Measurements from ENCODE around the gene BMPR1A. TPM values are rescaled to one million over a fixed set of nuclear protein-coding genes. Genes with fewer than 3 reads are reported as not detected.

BMPR1A gene
- total and polyA plus RNA-seq, 2 of the 13 experiments (the other 11 are each of a cell fraction or from before 2014, with no cell fraction given), result 17.8 to 44.2 TPM

- TF ChIP-seq ZNF558 (CRISPR knock-in tag; IDR thresholded peaks at IDR 0.05; ENCODE audit: borderline replicate concordance) (0 out of 2 replicates have a peak, but pooled peaks have one; percentile 32), ASH2L (IDR thresholded peaks at IDR 0.05; ENCODE audit: insufficient read length, low read depth, low read length) (peak; percentile 51), NFKBIZ (CRISPR knock-in tag; IDR thresholded peaks at IDR 0.05) (no peak), ZNF329 (CRISPR knock-in tag; IDR thresholded peaks at IDR 0.05; ENCODE audit: low read depth) (no peak), ZNF841 (CRISPR knock-in tag; IDR thresholded peaks at IDR 0.05; ENCODE audit: borderline replicate concordance) (no peak), ZNF484 (CRISPR knock-in tag; IDR thresholded peaks at IDR 0.05; ENCODE audit: borderline replicate concordance, low read depth) (no peak), ZSCAN20 (CRISPR knock-in tag; IDR thresholded peaks at IDR 0.05; ENCODE audit: borderline replicate concordance) (no peak; the same call in 1 of the 2 replicates), ZFY (CRISPR knock-in tag; IDR thresholded peaks at IDR 0.05) (peak; percentile 64), ZNF263 (CRISPR knock-in tag; IDR thresholded peaks at IDR 0.05) (peak; percentile 76), ZNF296 (CRISPR knock-in tag; conservative IDR thresholded peaks at IDR 0.05) (no peak), ZXDC (CRISPR knock-in tag; IDR thresholded peaks at IDR 0.05) (peak; percentile 58; the same call in 1 of the 2 replicates), FOXJ3 (CRISPR knock-in tag; IDR thresholded peaks at IDR 0.05; ENCODE audit: borderline replicate concordance) (no peak), ZNF891 (CRISPR knock-in tag; IDR thresholded peaks at IDR 0.05) (no peak), HOXA9 (CRISPR knock-in tag; IDR thresholded peaks at IDR 0.05; ENCODE audit: borderline replicate concordance) (0 out of 2 replicates have a peak, but pooled peaks have one; percentile 12), EP300 (IDR thresholded peaks at IDR 0.05; ENCODE audit: low read depth in 2 of 2, low read length in 2 of 2) (no peak), EP300 (CRISPR knock-in tag; IDR thresholded peaks at IDR 0.05; ENCODE audit: borderline replicate concordance) (no peak), SALL2 (CRISPR knock-in tag; IDR thresholded peaks at IDR 0.05) (no peak), KLF6 (CRISPR knock-in tag; IDR thresholded peaks at IDR 0.05) (no peak), ZFX (CRISPR knock-in tag; IDR thresholded peaks at IDR 0.05; ENCODE audit: low read depth) (peak; percentile 33), ZNF768 (CRISPR knock-in tag; IDR thresholded peaks at IDR 0.05) (no peak)
- TF ChIP-seq, protein P1, sequence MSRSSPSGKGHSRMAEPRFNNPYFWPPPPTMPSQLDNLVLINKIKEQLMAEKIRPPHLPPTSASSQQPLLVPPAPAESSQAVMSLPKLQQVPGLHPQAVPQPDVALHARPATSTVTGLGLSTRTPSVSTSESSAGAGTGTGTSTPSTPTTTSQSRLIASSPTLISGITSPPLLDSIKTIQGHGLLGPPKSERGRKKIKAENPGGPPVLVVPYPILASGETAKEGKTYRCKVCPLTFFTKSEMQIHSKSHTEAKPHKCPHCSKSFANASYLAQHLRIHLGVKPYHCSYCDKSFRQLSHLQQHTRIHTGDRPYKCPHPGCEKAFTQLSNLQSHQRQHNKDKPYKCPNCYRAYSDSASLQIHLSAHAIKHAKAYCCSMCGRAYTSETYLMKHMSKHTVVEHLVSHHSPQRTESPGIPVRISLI (CRISPR knock-in tag; IDR thresholded peaks at IDR 0.05; ENCODE audit: borderline replicate concordance), result no peak
- TF ChIP-seq, protein P2, sequence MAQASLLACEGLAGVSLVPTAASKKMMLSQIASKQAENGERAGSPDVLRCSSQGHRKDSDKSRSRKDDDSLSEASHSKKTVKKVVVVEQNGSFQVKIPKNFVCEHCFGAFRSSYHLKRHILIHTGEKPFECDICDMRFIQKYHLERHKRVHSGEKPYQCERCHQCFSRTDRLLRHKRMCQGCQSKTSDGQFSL (CRISPR knock-in tag; IDR thresholded peaks at IDR 0.05), result no peak
- TF ChIP-seq, protein P3, sequence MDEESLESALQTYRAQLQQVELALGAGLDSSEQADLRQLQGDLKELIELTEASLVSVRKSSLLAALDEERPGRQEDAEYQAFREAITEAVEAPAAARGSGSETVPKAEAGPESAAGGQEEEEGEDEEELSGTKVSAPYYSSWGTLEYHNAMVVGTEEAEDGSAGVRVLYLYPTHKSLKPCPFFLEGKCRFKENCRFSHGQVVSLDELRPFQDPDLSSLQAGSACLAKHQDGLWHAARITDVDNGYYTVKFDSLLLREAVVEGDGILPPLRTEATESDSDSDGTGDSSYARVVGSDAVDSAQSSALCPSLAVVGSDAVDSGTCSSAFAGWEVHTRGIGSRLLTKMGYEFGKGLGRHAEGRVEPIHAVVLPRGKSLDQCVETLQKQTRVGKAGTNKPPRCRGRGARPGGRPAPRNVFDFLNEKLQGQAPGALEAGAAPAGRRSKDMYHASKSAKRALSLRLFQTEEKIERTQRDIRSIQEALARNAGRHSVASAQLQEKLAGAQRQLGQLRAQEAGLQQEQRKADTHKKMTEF (CRISPR knock-in tag; IDR thresholded peaks at IDR 0.05), result no peak
- TF ChIP-seq, protein P4, sequence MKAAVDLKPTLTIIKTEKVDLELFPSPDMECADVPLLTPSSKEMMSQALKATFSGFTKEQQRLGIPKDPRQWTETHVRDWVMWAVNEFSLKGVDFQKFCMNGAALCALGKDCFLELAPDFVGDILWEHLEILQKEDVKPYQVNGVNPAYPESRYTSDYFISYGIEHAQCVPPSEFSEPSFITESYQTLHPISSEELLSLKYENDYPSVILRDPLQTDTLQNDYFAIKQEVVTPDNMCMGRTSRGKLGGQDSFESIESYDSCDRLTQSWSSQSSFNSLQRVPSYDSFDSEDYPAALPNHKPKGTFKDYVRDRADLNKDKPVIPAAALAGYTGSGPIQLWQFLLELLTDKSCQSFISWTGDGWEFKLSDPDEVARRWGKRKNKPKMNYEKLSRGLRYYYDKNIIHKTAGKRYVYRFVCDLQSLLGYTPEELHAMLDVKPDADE (CRISPR knock-in tag; IDR thresholded peaks at IDR 0.05), result no peak
Measured at GRCh38 chr10:86756511-86757112, at the start of gene BMPR1A (continued).

Measured in HepG2 (cell line).